BJ (cell line): ENCODE data around the gene WDR46. TPM values are rescaled to one million over a fixed set of nuclear protein-coding genes. Genes with fewer than 3 reads are reported as not detected.
A peak's percentile ranks its signal among the peaks of the same experiment; 100 is the strongest.

Source experiments
- CTCF ChIA-PET: fragments of 350-600 bp; formaldehyde crosslinking; extraction: SDS; loops from one replicate; lab custom pipeline; 2021; ENCODE audit warnings: antibody characterized with exemption, inconsistent platforms; lab: Yijun Ruan, JAX
- POLR2A ChIA-PET: fragments of 300-600 bp; sonication (Branson Sonifier 250); formaldehyde crosslinking; extraction: SDS; loops from one replicate; lab custom pipeline; 2021; ENCODE audit warnings: antibody characterized with exemption; lab: Charles Lee
- DNase-seq: peaks from one replicate; pipeline ENCODE4 v3.0.0-alpha.2; 2011; ENCODE audit warnings: low read depth
- H3K27me3 ChIP-seq: 2 replicates; pipeline ENCODE4 v1.6.0; 2011; ENCODE audit warnings: low read length; ENCODE audit not compliant: control insufficient read depth, insufficient read depth
- H3K36me3 ChIP-seq: 2 replicates; pipeline ENCODE4 v1.5.1; 2011; ENCODE audit warnings: low read length; ENCODE audit not compliant: control insufficient read depth, insufficient read depth
- H3K4me3 ChIP-seq: 2 replicates; pipeline ENCODE4 v1.5.1; 2011; ENCODE audit warnings: low read depth, mild to moderate bottlenecking, control low read depth, low read length
- CTCF ChIP-seq: IDR thresholded peaks from 2 replicates; pipeline ENCODE4 v1.5.1; 2011; ENCODE audit warnings: low read depth, mild to moderate bottlenecking, control low read depth, inconsistent platforms, low read length, moderate library complexity; ENCODE audit not compliant: insufficient read depth
- polyA plus RNA-seq: library from polyadenylated mRNA; depleted of rRNA; stranded (reverse); fragments of >200 nt; gene quantifications from 2 replicates; pipeline ENCODE4 v1.2.3, GENCODE V29; 2011

The WDR46 gene
- polyA plus RNA-seq, 1 experiment: 78.9 TPM

DNA sequence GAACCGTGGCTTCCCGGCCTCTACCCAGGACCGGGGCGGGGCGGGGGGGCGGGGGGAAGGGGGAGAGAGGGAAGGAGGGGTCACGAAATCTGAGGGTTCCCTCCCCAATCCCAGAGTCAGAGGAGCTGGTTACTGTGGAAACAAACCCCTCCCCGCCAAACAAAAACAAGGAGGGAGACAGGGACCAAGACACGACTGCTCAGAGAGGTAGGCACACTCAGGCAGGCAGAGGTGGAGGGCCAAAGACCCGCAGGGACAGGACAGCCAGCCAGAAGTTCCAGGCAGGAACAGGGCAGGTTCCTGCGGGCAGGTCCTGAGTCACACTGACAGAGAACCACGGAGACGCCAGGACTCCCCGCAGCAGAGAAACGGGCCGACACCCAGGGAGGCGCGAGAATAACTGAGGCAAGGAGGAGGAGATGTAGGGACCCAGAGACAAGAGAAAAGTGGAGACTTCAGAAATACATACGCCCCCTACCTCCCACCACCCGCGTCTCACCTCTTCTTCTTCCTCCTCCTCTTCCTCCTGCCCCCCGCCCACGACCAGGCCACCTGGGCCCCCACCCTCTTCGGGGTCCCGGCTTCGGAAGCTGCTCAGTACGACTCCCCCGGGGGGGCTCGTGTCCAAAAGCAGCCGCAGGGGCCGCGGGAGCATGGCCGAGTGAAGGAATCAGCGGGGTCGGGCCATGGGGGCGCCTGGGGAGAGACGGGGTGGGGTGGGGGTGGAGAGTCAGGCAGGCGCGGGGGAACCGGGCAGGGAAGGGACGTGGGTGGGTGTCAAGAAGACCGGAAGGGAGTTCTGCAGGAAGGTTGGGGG is 9.1 kb upstream of the WDR46 start:
- ChIA-PET POLR2A (interaction anchor here (0.6 kb wide), 2 partner anchors 98 to 119 kb away, joined by 3 to 24 read pairs; no protein-coding TSS in a partner anchor), CTCF (interaction anchor here (0.6 to 2.3 kb wide), 5 partner anchors 8 to 284 kb away, joined by 3 to 21 read pairs (median 4); partner anchors contain the start of genes B3GALT4, HSD17B8, PFDN6 and WDR46)
- Histone ChIP-seq H3K36me3 (peaks cover 12% of the 10 kb centered on the region), H3K27me3 (no peaks in the 10 kb centered on the region), H3K4me3 (peak overlapping the region; percentile 81)
- no peak for DNase-seq
- no peak for TF ChIP-seq CTCF

DNA sequence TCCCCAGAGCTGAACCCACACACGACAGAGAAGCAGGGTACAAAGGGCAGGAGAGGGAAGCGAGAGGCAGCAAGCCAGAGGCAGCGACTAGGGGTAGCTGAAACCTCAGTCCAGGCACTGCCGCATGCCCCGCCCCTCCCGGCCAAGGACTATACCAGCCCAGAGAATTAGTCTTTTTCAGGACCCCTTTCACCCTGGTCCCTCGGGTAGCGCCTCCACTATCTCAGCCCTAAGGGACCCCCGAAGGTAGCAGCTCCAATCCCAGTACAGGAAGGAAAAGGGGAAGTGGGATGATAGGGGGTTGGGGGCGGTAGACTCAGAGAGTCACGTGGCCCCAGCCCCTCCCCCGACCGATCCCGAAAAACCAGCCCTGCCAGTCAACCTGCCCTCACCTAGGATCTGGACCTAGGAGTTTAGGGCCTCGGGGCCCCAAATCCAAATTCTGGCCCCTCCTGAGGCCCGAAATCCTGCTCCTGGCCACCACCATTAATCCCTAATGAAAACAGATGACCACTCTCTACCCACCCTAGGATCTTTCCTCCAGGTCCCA is 8.4 kb upstream of the WDR46 start:
- H3K36me3 ChIP-seq: peaks cover 13% of the 10 kb centered on the region
- POLR2A ChIA-PET: no interaction called here
- CTCF ChIA-PET: interaction anchor here (0.6 to 1.2 kb wide), 3 partner anchors 20 to 283 kb away, joined by 3 to 4 read pairs (median 3); partner anchors contain the start of genes B3GALT4 and HSD17B8
- no peak for DNase-seq
- H3K4me3 ChIP-seq: peak overlapping the region; percentile 81
- no peak for TF ChIP-seq CTCF
- H3K27me3 ChIP-seq: no peaks in the 10 kb centered on the region

- ChIA-PET CTCF (interaction anchor here (0.9 to 1.2 kb wide), 2 partner anchors 20 to 283 kb away, joined by 3 to 4 read pairs; partner anchors contain the start of gene B3GALT4), POLR2A (no interaction called here)
- no peak for TF ChIP-seq CTCF
- DNase-seq: no peak
- peak overlapping the region; percentile 81 for H3K4me3 ChIP-seq
- no peaks in the 10 kb centered on the region for H3K27me3 ChIP-seq
- H3K36me3 ChIP-seq: peaks cover 18% of the 10 kb centered on the region
These were observed 7.9 kb upstream of the WDR46 start for GRCh38 chr6:33296797-33297405.

- DNase-seq: no peak
- ChIA-PET POLR2A (no interaction called here), CTCF (no interaction called here)
- no peaks in the 10 kb centered on the region for H3K27me3 ChIP-seq
- H3K4me3 ChIP-seq: no peak overlapping the region
- H3K36me3 ChIP-seq: peaks cover 15% of the 10 kb centered on the region
- TF ChIP-seq CTCF: no peak
These were observed 6.8 kb upstream of the WDR46 start for GRCh38 chr6:33295621-33296369.
